K562 (cell line): ENCODE data around the gene HAUS3. TPM values are rescaled to one million over a fixed set of nuclear protein-coding genes. Genes with fewer than 3 reads are reported as not detected.

Experiments used
- ATAC-seq: fragments of 200-7000 bp; cut with Tn5 transposase; 3 replicates; pipeline ENCODE4 v1.9.1; 2020; ENCODE audit warnings: moderate library complexity
- BruUV-seq: library from RNA; stranded (reverse); fragments of 400-500 nt; replicated peaks from 2 replicates; lab custom pipeline; 2021; lab: Mats Ljungman, UMichigan
- CTCF ChIA-PET: fragments of 300-600 bp; formaldehyde crosslinking; extraction: SDS; loops from one replicate; lab custom pipeline; 2021; ENCODE audit warnings: low intra/inter-chr PET ratio; lab: Yijun Ruan, JAX
- POLR2A ChIA-PET: fragments of 300-600, 350-650 bp; sonication (Branson Sonifier 250); formaldehyde crosslinking; extraction: SDS; loops from one replicate; lab custom pipeline; 2021; ENCODE audit warnings: antibody characterized with exemption, inconsistent platforms; lab: Yijun Ruan, JAX
- DNase-seq, 4 experiments: peaks; one replicate each; pipeline versions ENCODE4 v3.0.0 to v3.0.0-alpha.2; 2011 to 2018; ENCODE audit warnings: low spot score in 3 of 4, mixed read lengths in 3 of 4; ENCODE audit errors: extremely low read depth in 1 of 4
- FAIRE-seq: peaks from 2 replicates; lab custom pipeline; 2011; peaks lifted over from hg19 to GRCh38; lab: Jason Lieb, UNC
- H2AFZ ChIP-seq: 2 replicates; pipeline ENCODE4 v1.6.0; 2011; ENCODE audit warnings: low read depth, low read length, control low read depth, inconsistent platforms
- H3K27ac ChIP-seq: fragments of 200-600 bp; 3 replicates; pipeline ENCODE4 v1.8.0; 2011; ENCODE audit warnings: low read depth, mild to moderate bottlenecking, control low read depth, inconsistent platforms, low read length, moderate library complexity, mixed read lengths; ENCODE audit errors: extremely low read depth
- H3K27me3 ChIP-seq, 2 experiments: fragments of 300-600 bp in 1 of 2; 2 replicates in 1 of 2; 3 replicates in 1 of 2; pipeline versions ENCODE4 v1.6.0 to v1.8.0; 2011; ENCODE audit warnings: inconsistent platforms in 2 of 2, low read length in 2 of 2, mild to moderate bottlenecking in 1 of 2, mixed read lengths in 1 of 2, moderate library complexity in 1 of 2; ENCODE audit not compliant: control insufficient read depth in 2 of 2, insufficient read depth in 2 of 2
- H3K36me3 ChIP-seq: fragments of 300-600 bp; 3 replicates; pipeline ENCODE4 v1.8.0; 2011; ENCODE audit warnings: mild to moderate bottlenecking, low read length, inconsistent platforms; ENCODE audit not compliant: control insufficient read depth, insufficient read depth
- H3K4me1 ChIP-seq, 2 experiments: fragments of 200-600 bp in 1 of 2; replicated peaks in 1 of 2; 2 replicates in 1 of 2; 3 replicates in 1 of 2; pipeline versions ENCODE4 v1.5.1 to v1.8.0; 2011; ENCODE audit warnings: inconsistent platforms in 2 of 2, low read length in 2 of 2, mild to moderate bottlenecking in 1 of 2, mixed read lengths in 1 of 2, moderate library complexity in 1 of 2; ENCODE audit not compliant: control insufficient read depth in 2 of 2, insufficient read depth in 2 of 2
- H3K4me2 ChIP-seq: 2 replicates; pipeline ENCODE4 v1.6.1; 2011; ENCODE audit warnings: low read length, control low read depth, inconsistent platforms, mixed read lengths; ENCODE audit not compliant: insufficient read depth
- H3K4me3 ChIP-seq: fragments of 200-600 bp; sonication (generic), shearing (Covaris generic); 2 replicates; pipeline ENCODE4 v1.5.1; 2016; ENCODE audit warnings: control low read depth, inconsistent platforms
- H3K79me2 ChIP-seq: fragments of 200-600 bp; 3 replicates; pipeline ENCODE4 v1.8.0; 2011; ENCODE audit warnings: low read length, inconsistent platforms; ENCODE audit not compliant: control insufficient read depth, insufficient read depth
- H3K9ac ChIP-seq, 2 experiments: 2 replicates each; pipeline versions ENCODE4 v1.6.0 to v1.6.1; 2011; ENCODE audit warnings: low read depth in 2 of 2, low read length in 2 of 2, control low read depth in 1 of 2, inconsistent platforms in 1 of 2, mild to moderate bottlenecking in 1 of 2, mixed read lengths in 1 of 2; ENCODE audit not compliant: insufficient read depth in 1 of 2
- H3K9me1 ChIP-seq: one replicate; pipeline ENCODE4 v1.6.0; 2011; ENCODE audit warnings: inconsistent platforms, mild to moderate bottlenecking, low read length, moderate library complexity; ENCODE audit not compliant: control insufficient read depth, insufficient read depth
- H3K9me3 ChIP-seq: replicated peaks from 2 replicates; pipeline ENCODE4 v1.5.1; 2011; ENCODE audit warnings: low read depth, low read length, inconsistent platforms; ENCODE audit not compliant: control insufficient read depth, insufficient read depth
- H4K20me1 ChIP-seq: replicated peaks from 2 replicates; pipeline ENCODE4 v1.6.1; 2011; ENCODE audit warnings: low read length, inconsistent platforms, mixed read lengths; ENCODE audit not compliant: control insufficient read depth, insufficient read depth
- ARID1B ChIP-seq: fragments of 450-650 bp; IDR thresholded peaks from 2 replicates; pipeline ENCODE4 v1.6.1; 2016; ENCODE audit warnings: antibody characterized with exemption, mild to moderate bottlenecking, inconsistent platforms
- CBFA2T3 ChIP-seq: fragments of 450-650 bp; IDR thresholded peaks from 2 replicates; pipeline ENCODE4 v1.6.1; 2017
- ESRRA ChIP-seq: fragments of 450-650 bp; IDR thresholded peaks from 2 replicates; pipeline ENCODE4 v1.6.1; 2014; ENCODE audit warnings: low read depth, mild to moderate bottlenecking, moderate library complexity, borderline replicate concordance
- TEAD4 ChIP-seq, 2 experiments: sonication (generic) in 1 of 2; formaldehyde crosslinking in 1 of 2; IDR thresholded peaks; 2 replicates each; pipeline versions ENCODE4 v1.6.1 to v1.8.0; 2012 to 2022; ENCODE audit warnings: borderline replicate concordance in 1 of 2, inconsistent platforms in 1 of 2, low read length in 1 of 2, mild to moderate bottlenecking in 1 of 2, missing genetic modification reagents in 1 of 2
- ZNF354B ChIP-seq: fragments of 250-450 bp; sonication (Bioruptor Pico); IDR thresholded peaks from 2 replicates; pipeline ENCODE4 v1.4.0; 2020
- WGBS: fragments of 100-300 bp; shearing (Covaris generic); methylation state at CpG from one replicate; pipeline ENCODE4 v1.1.6; 2016; ENCODE audit warnings: low coverage, mixed read lengths; ENCODE audit not compliant: insufficient coverage; ENCODE audit errors: missing lambda C conversion rate; 5-methylcytosine and 5-hydroxymethylcytosine counted together
- in situ Hi-C: fragments of 300-500 bp; cut with MboI; formaldehyde crosslinking; loops from 4 replicates; pipeline ENCODE4 v1.15.0; 2018; ENCODE audit warnings: inconsistent platforms, mixed read lengths
- intact Hi-C: fragments of 100-400 bp; cut with micrococcal nuclease; formaldehyde crosslinking; loops from 2 replicates; pipeline ENCODE4 v1.14.2; 2022
- polyA plus RNA-seq, 8 experiments: library from polyadenylated mRNA; depleted of rRNA in 4 of 8; stranded (reverse) in 5 of 8; unstranded in 3 of 8; fragments of >200 nt; fragmentation: Nextera tagmentation in 2 of 8; fragmentation: Illumina TruSeq in 1 of 8; extraction: Ambion mirVana in 2 of 8; extraction: Trizol in 1 of 8; gene quantifications; 2 replicates each; pipeline versions ENCODE4 v1.2.1 to v1.2.3, GENCODE V29; 2011 to 2014; ENCODE audit warnings: inconsistent platforms in 1 of 8, missing spikeins in 1 of 8
- total RNA-seq, 7 experiments: library from RNA; depleted of rRNA in 6 of 7; stranded (reverse); fragments of >200 nt in 6 of 7; fragmentation: Illumina TruSeq in 2 of 7; extraction: Trizol in 2 of 7; gene quantifications; 2 replicates each; pipeline versions ENCODE4 v1.2.1 to v1.2.3, GENCODE V29; 2011 to 2021; ENCODE audit warnings: low replicate concordance in 1 of 7
- TF ChIP-seq, protein P1 (sequence below), 2 experiments: fragments of 200-800 bp in 1 of 2; sonication (Bioruptor generic) in 1 of 2; sonication (generic) in 1 of 2; formaldehyde crosslinking in 1 of 2; IDR thresholded peaks in 1 of 2; conservative IDR thresholded peaks in 1 of 2; 2 replicates each; pipeline versions ENCODE4 v1.5.0 to v1.6.1; 2016 to 2020; ENCODE audit warnings: missing compliant biosample characterization in 1 of 2, missing genetic modification characterization in 1 of 2, missing genetic modification reagents in 1 of 2
- TF ChIP-seq, protein P2 (sequence below): fragments of 250-450 bp; sonication (Bioruptor Pico); IDR thresholded peaks from 2 replicates; pipeline ENCODE4 v1.6.1; 2021; ENCODE audit warnings: mild to moderate bottlenecking

HAUS3 gene
- total and polyA plus RNA-seq, 9 of the 15 experiments (the other 6 are each of a cell fraction or from before 2014, with no cell fraction given), result 8.9 to 25.7 (median 21.5) TPM

DNA sequence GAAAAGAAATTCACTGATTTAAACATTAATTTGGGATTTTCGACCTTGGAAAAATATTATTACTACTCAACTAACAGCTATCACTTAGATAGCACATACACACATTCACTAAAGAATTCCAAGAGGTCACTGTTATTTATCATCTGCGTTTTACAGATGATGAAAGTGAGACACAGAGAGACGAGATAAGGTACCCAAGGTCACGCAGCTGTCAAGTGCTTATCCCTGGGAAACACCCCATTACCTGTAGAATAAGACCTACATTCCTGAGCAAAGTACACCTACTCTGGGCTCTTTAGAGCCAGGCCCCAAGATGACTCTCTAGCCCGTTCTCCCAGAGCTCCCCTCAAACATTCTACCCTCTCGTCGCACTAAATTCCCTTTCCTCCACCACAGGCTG is 48.6 kb downstream of the HAUS3 start:
- Histone ChIP-seq H3K79me2 (no peaks in the 10 kb centered on the region), H3K9me3 (no peaks in the 10 kb centered on the region), H3K9me1 (no peaks in the 10 kb centered on the region), H3K36me3 (no peaks in the 10 kb centered on the region), H4K20me1 (no peaks in the 10 kb centered on the region), H2AFZ (no peak overlapping the region), H3K4me3 (no peak overlapping the region), H3K9ac (no peak overlapping the region), H3K27ac (no peak overlapping the region), H3K27me3 (no peaks in the 10 kb centered on the region), H3K4me2 (no peak overlapping the region), H3K4me1 (peaks cover 0 to 3% of the 10 kb centered on the region in 2 experiments; a peak in 1 of 5 replicates)
- WGBS, result 26% methylated on average over 7 of the region's 7 CpGs
- in situ Hi-C loops (no loop called here), intact Hi-C loops (no loop called here)
- FAIRE-seq, result no peak
- ATAC-seq, result no peak
- POLR2A ChIA-PET, result interaction anchor here (0.8 kb wide), 1 partner anchor 15 kb away, joined by 3 read pairs; no protein-coding TSS in a partner anchor
- TF ChIP-seq ARID1B (0 out of 2 replicates have a peak, but pooled peaks have one; percentile 11), ZNF354B (CRISPR knock-in tag) (no peak), CBFA2T3 (peak; percentile 32; the same call in 1 of the 2 replicates), TEAD4 (IDR thresholded peaks at IDR 0.05; ENCODE audit: low read length) (peak; percentile 29; the same call in 1 of the 2 replicates), TEAD4 (CRISPR knock-in tag; IDR thresholded peaks at IDR 0.05; ENCODE audit: borderline replicate concordance) (no peak), ESRRA (peak; percentile 85)
- TF ChIP-seq, protein P1, sequence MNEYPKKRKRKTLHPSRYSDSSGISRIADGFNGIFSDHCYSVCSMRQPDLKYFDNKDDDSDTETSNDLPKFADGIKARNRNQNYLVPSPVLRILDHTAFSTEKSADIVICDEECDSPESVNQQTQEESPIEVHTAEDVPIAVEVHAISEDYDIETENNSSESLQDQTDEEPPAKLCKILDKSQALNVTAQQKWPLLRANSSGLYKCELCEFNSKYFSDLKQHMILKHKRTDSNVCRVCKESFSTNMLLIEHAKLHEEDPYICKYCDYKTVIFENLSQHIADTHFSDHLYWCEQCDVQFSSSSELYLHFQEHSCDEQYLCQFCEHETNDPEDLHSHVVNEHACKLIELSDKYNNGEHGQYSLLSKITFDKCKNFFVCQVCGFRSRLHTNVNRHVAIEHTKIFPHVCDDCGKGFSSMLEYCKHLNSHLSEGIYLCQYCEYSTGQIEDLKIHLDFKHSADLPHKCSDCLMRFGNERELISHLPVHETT (CRISPR knock-in tag; conservative IDR thresholded peaks at IDR 0.05 in 1 of 2, IDR thresholded peaks at IDR 0.05 in 1 of 2), result no peak
- TF ChIP-seq, protein P2, sequence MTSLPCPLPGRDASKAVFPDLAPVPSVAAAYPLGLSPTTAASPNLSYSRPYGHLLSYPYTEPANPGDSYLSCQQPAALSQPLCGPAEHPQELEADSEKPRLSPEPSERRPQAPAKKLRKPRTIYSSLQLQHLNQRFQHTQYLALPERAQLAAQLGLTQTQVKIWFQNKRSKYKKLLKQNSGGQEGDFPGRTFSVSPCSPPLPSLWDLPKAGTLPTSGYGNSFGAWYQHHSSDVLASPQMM (CRISPR knock-in tag), result no peak
- CTCF ChIA-PET, result no interaction called here
- no peak for DNase-seq
- no TSS peak for BruUV-seq
